SW480 (cell line): Measurements from ENCODE around the gene SBF2.
A peak's percentile ranks its signal among the peaks of the same experiment; 100 is the strongest.
"Not testable (repeated sequence)": the region's sequence is repeated elsewhere in the genome, so short reads cannot be mapped to it uniquely, and the experiment has no call there.

Source experiments
- DNase-seq: peaks from one replicate; pipeline ENCODE4 v3.0.0-alpha.2; 2016; ENCODE audit warnings: low spot score

SBF2 gene

GRCh38 chr11:10192036-10192435, 102.0 kb downstream of the SBF2 start:
- no peak for DNase-seq

- DNase-seq = peak; percentile 60
These were observed 112.2 kb downstream of the SBF2 start for GRCh38 chr11:10181811-10182210.

GRCh38 chr11:10164621-10165020, 129.4 kb downstream of the SBF2 start:
- DNase-seq = no peak

- no peak for DNase-seq
These were observed 131.8 kb downstream of the SBF2 start for GRCh38 chr11:10162222-10162621.

- DNase-seq = no peak
These were observed 133.7 kb downstream of the SBF2 start for GRCh38 chr11:10160350-10160749.

GRCh38 chr11:10158461-10158860, 135.6 kb downstream of the SBF2 start:
- DNase-seq = no peak

- DNase-seq = no peak
These were observed 138.1 kb downstream of the SBF2 start for GRCh38 chr11:10155793-10156490.

- no peak for DNase-seq
These were observed 143.2 kb downstream of the SBF2 start for GRCh38 chr11:10150800-10151199.

GRCh38 chr11:10149553-10149952, 144.5 kb downstream of the SBF2 start:
- DNase-seq = no peak

- DNase-seq = no peak
These were observed 146.8 kb downstream of the SBF2 start for GRCh38 chr11:10147195-10147594.

- DNase-seq = no peak
These were observed 149.1 kb downstream of the SBF2 start for GRCh38 chr11:10144954-10145353.

GRCh38 chr11:10139656-10140055, 154.4 kb downstream of the SBF2 start:
- no peak for DNase-seq

GRCh38 chr11:10139143-10139542, 154.9 kb downstream of the SBF2 start:
- no peak for DNase-seq

GRCh38 chr11:10134975-10135481, 159.0 kb downstream of the SBF2 start:
- no peak for DNase-seq

- not testable (repeated sequence) for DNase-seq
These were observed 159.8 kb downstream of the SBF2 start for GRCh38 chr11:10134226-10134625.

- DNase-seq = not testable (repeated sequence)
These were observed 160.8 kb downstream of the SBF2 start for GRCh38 chr11:10133251-10133650.

GRCh38 chr11:10130875-10131274, 163.1 kb downstream of the SBF2 start:
- no peak for DNase-seq

- DNase-seq = not testable (repeated sequence)
These were observed 164.8 kb downstream of the SBF2 start for GRCh38 chr11:10129184-10129583.

- no peak for DNase-seq
These were observed 168.4 kb downstream of the SBF2 start for GRCh38 chr11:10125522-10126133.

- peak; percentile 94 for DNase-seq
These were observed 171.5 kb downstream of the SBF2 start for GRCh38 chr11:10122326-10123197.

- no peak for DNase-seq
These were observed 175.2 kb downstream of the SBF2 start for GRCh38 chr11:10118865-10119264.

- no peak for DNase-seq
These were observed 176.2 kb downstream of the SBF2 start for GRCh38 chr11:10117709-10118351.
